ENCODE results near the gene TLX3. TPM values are rescaled to one million over a fixed set of nuclear protein-coding genes. Genes with fewer than 3 reads are reported as not detected.
A peak's percentile ranks its signal among the peaks of the same experiment; 100 is the strongest.

The TLX3 gene
- total and polyA plus RNA-seq, 5 experiments from 2014 or later: not detected

DNA sequence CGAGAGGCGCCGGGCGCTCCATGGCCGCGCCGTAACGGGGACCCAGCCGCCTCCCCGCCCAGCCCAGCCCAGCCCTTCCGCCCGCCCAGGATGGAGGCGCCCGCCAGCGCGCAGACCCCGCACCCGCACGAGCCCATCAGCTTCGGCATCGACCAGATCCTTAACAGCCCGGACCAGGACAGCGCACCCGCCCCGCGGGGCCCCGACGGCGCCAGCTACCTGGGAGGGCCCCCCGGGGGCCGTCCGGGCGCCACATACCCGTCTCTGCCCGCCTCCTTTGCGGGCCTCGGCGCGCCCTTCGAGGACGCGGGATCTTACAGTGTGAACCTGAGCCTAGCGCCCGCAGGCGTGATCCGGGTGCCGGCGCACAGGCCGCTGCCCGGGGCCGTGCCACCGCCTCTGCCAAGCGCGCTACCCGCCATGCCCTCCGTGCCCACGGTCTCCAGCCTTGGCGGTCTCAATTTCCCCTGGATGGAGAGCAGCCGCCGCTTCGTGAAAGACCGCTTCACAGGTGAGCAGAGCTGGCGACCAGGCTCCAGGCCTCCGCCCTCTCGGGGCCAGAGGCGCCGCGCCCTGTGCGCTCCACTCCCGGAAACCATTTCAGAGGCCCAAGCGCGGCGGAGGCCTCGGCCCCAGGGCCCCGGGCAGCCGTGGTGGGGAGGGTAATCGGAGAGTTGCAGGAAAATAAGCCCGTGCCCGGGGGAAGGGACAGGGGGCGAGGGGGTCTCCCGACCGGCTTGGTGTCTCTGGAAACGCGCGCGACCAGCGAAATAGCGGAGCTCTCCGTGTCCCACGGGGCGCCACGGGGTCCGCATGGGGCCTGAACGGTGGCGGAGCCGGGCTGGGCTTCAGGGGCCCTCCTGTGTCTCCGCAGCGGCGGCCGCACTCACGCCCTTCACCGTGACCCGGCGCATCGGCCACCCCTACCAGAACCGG, 496 bp downstream of the TLX3 start:
- Mint-ChIP-seq H3K27me3 (peaks cover 30 to 78% (median 61%) of the 10 kb centered on the region in 5 donors), H3K4me3 (peak overlapping the region in 2 of 10 donors; percentile 22 to 41), H3K27ac (no peak overlapping the region), H3K4me1 (peaks cover 13 to 47% (median 31%) of the 10 kb centered on the region in 4 donors), H3K36me3 (peaks cover 0 to 6% (median 5%) of the 10 kb centered on the region in 3 donors), H3K9me3 (peaks cover 0 to 6% (median 0%) of the 10 kb centered on the region in 9 donors)
- DNase-seq: no peak
- POLR2A ChIA-PET: no interaction called here
- no peak for ATAC-seq

DNA sequence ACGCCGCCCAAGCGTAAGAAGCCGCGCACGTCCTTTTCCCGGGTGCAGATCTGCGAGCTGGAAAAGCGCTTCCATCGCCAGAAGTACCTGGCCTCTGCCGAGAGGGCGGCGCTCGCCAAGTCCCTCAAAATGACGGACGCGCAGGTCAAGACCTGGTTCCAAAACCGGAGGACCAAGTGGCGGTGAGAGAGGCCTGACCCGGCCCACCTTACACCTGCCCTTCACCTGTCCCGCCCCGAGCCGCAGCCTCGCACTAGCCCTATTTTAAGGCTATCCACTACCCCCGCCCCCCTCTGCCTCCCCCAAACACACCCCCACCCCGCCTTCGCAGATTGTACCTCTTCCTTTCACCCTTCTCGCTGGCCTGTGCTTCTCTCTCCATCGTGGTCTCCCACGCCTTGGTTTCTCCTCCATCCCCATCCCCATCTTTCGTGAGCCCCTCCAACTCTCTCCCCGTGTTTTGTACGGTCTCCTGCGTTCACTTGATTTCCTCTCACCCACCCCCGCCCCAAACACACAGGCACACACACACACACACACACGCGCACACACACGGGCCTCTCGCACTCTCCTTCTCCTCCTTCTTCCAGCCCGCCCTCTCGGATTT, 1.3 kb downstream of the TLX3 start:
- DNase-seq: no peak

DNA sequence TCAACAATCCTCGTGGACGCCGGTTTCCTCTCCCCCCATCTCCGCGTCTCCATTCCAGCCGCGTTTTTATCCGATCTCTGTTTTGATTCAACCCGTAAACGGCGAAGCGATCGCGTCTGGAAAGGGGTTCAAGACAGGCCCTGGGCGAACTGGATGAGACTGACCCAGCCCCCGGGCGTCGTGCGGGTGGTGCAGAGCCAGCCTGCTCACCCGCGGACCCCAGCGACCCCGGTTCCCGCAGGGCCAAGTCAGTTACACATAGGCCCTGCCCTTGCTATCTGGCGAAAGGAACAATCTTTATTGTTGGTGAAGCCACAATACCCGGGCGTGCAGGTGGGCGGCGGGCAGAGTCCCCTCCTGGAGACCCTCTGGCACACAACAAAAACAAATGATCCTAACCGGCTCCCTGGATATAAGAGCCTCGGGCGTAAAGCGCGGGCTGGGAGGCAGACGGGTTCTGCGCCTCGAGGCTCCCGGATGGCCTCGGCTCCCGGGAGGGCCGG, 1.8 kb downstream of the TLX3 start:
- ATAC-seq (no peak), DNase-seq (no peak)
- peak overlapping the region in 6 of 10 donors; percentile 14 to 76 (median 46) for H3K4me3 Mint-ChIP-seq
- peaks cover 0 to 6% (median 0%) of the 10 kb centered on the region in 9 donors for H3K9me3 Mint-ChIP-seq
- peaks cover 13 to 48% (median 32%) of the 10 kb centered on the region in 4 donors for H3K4me1 Mint-ChIP-seq
- peaks cover 28 to 78% (median 53%) of the 10 kb centered on the region in 5 donors for H3K27me3 Mint-ChIP-seq
- POLR2A ChIA-PET: no interaction called here
- no peak overlapping the region for H3K27ac Mint-ChIP-seq
- H3K36me3 Mint-ChIP-seq: peaks cover 0 to 6% (median 5%) of the 10 kb centered on the region in 3 donors

More for the DNA sequence above, 1.3 kb downstream of the TLX3 start:
- Mint-ChIP-seq H3K4me3 (peak overlapping the region in 5 of 10 donors; percentile 33 to 76 (median 46)), H3K36me3 (peaks cover 0 to 6% (median 5%) of the 10 kb centered on the region in 3 donors), H3K4me1 (peaks cover 13 to 47% (median 31%) of the 10 kb centered on the region in 4 donors), H3K27me3 (peaks cover 30 to 78% (median 55%) of the 10 kb centered on the region in 5 donors), H3K27ac (peak overlapping the region in 1 of 10 donors; percentile 18), H3K9me3 (peaks cover 0 to 6% (median 0%) of the 10 kb centered on the region in 9 donors)
- ATAC-seq: no peak
- POLR2A ChIA-PET: no interaction called here

DNA sequence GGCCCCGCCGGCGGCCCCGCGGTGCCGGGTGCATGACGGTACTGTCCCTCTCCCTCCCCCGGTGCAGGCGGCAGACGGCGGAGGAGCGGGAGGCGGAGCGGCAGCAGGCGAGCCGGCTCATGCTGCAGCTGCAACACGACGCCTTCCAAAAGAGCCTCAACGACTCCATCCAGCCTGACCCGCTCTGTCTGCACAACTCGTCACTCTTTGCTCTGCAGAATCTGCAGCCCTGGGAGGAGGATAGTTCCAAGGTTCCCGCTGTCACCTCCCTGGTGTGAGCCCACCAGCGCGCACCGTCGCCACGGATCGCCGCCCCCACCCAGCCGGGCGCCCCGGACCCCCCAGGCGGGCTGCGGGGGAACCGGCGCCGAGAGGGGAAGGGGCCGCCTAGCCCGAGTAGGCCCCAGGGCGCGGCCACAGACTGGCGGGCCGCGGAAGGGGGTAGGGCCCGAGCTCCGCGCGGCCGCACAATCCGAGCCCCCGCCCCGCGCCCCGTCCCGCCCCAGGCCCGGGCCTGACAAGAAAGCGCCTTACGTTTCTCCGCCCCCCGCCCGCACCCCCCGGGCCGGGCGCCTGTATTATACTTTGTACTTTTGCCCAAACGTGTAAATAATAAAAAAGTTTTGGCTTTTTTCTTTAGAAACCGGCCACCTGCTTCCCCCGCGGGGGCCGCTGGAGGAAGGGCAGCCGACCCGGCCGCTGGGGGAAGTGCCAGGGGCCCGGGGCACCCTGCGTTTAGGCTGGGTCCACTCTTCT, 2.5 kb downstream of the TLX3 start:
- Mint-ChIP-seq H3K4me3 (peak overlapping the region in 4 of 10 donors; percentile 45 to 65 (median 60)), H3K36me3 (peaks cover 0 to 6% (median 5%) of the 10 kb centered on the region in 3 donors), H3K9me3 (peaks cover 0 to 6% (median 0%) of the 10 kb centered on the region in 9 donors), H3K27ac (no peak overlapping the region), H3K27me3 (peaks cover 25 to 78% (median 50%) of the 10 kb centered on the region in 5 donors), H3K4me1 (peaks cover 13 to 45% (median 33%) of the 10 kb centered on the region in 4 donors)
- POLR2A ChIA-PET: no interaction called here
- ATAC-seq (no peak), DNase-seq (no peak)

- peaks cover 28 to 80% (median 49%) of the 10 kb centered on the region in 5 donors for H3K27me3 Mint-ChIP-seq
- ATAC-seq (no peak), DNase-seq (no peak)
- POLR2A ChIA-PET: no interaction called here
- peaks cover 0 to 6% (median 6%) of the 10 kb centered on the region in 3 donors for H3K36me3 Mint-ChIP-seq
- H3K9me3 Mint-ChIP-seq: peaks cover 0 to 6% (median 0%) of the 10 kb centered on the region in 9 donors
- peaks cover 13 to 43% (median 35%) of the 10 kb centered on the region in 4 donors for H3K4me1 Mint-ChIP-seq
- peak overlapping the region; percentile 42 to 81 (median 72) for H3K4me3 Mint-ChIP-seq
- H3K27ac Mint-ChIP-seq: peak overlapping the region in 1 of 10 donors; percentile 15
Measured at GRCh38 chr5:171312129-171312974, 3.3 kb downstream of the TLX3 start.

DNA sequence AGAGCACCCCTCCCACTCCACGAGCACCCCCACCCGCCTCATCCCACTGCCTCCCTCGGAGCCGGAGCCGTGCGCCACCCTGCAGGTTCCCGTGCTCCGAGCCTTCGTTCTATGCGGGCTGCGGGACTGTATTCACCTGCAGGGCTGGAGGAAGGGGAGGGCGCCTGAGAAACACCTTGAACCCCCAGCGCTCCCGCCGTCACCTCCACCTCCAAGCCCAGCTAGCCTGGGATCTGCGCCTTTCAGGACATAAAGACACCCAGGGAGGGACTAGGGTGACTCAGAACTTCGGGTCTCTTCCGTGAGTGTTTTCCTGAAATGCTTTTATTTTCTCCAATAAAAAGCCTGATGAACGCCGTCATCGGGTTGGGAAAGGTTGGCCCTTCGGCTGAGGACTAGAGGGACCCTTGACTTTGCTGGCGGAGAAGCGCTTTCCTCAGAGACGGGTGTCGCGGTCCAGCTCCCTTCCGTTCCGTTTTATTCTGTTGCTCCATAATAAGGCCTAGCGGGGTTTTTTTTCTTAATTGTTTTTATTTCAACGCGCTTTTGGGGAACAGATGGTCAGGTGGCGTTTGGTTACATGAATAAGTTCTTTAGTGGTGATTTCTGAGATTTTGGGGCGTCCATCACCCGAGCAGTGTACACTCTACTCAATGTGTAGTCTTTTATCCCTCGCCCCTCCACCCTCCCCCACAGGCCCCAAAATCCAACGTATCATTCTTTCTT, 4.6 kb downstream of the TLX3 start:
- H3K9me3 Mint-ChIP-seq: peaks cover 0 to 6% (median 0%) of the 10 kb centered on the region in 9 donors

DNA sequence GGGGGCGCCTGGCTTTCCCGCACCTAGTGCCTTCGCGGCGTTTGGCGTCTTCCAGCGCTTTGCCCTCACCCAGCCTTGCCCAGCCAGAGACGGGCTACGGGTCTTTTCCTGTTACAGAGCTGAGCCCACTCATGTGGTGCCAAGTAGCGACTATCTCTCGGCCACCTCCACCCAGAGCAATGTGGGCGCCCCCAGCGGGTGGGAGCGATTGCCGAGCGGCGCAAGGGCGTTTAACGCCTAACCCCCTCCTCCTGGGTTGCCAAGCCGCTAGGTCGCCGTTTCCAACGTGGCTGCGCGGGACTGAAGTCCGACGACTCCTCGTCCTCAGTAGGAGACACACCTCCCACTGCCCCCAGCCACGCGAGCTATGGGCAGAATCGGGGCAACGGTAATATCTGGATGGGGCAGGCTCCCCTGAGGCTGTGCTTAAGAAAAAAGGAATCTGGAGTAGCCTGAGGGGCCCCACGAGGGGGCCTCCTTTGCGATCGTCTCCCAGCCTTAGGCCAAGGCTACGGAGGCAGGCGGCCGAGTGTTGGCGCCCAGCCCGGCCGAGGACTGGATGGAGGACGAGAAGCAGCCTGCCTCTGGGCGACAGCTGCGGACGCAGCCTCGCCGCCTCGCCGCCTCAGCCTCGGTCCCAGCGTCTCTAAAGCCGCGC, 5.8 kb downstream of the TLX3 start:
- POLR2A ChIA-PET: no interaction called here
- Mint-ChIP-seq H3K27ac (no peak overlapping the region), H3K27me3 (peaks cover 34 to 86% (median 55%) of the 10 kb centered on the region in 5 donors), H3K4me3 (peak overlapping the region in 1 of 10 donors; percentile 18), H3K4me1 (peaks cover 8 to 33% (median 27%) of the 10 kb centered on the region in 4 donors), H3K36me3 (peaks cover 2 to 8% (median 6%) of the 10 kb centered on the region in 3 donors), H3K9me3 (peaks cover 0 to 4% (median 0%) of the 10 kb centered on the region in 9 donors)
- no peak for ATAC-seq
- no peak for DNase-seq

More for the DNA sequence above, 4.6 kb downstream of the TLX3 start:
- ATAC-seq (no peak), DNase-seq (no peak)
- POLR2A ChIA-PET: no interaction called here
- Mint-ChIP-seq H3K4me3 (peak overlapping the region in 9 of 10 donors; percentile 28 to 76 (median 65)), H3K4me1 (peaks cover 8 to 36% (median 28%) of the 10 kb centered on the region in 4 donors), H3K27ac (peak overlapping the region in 1 of 10 donors; percentile 13), H3K27me3 (peaks cover 33 to 80% (median 53%) of the 10 kb centered on the region in 5 donors), H3K36me3 (peaks cover 2 to 8% (median 6%) of the 10 kb centered on the region in 3 donors)

- peaks cover 8 to 32% (median 26%) of the 10 kb centered on the region in 4 donors for H3K4me1 Mint-ChIP-seq
- no peak for DNase-seq
Measured at GRCh38 chr5:171315386-171315891, 6.4 kb downstream of the TLX3 start.

DNA sequence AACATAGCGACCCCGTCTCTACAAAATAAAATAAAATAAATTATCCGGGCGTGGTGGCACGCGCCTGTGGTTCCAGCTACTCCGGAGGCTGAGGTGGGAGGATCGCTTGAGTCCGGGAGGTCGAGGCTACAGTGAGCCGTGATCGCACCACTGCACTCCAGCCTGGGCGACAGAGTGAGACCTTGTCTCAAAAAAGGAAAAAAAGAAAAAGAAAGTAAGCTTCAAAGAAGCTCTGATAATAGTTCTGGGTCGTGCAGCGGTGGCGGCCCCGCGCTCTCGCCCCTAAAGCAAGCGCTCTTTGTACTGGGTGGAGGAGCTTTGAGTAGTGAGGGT, 6.8 kb downstream of the TLX3 start:
- peaks cover 2 to 8% (median 6%) of the 10 kb centered on the region in 3 donors for H3K36me3 Mint-ChIP-seq
- POLR2A ChIA-PET: no interaction called here
- DNase-seq (no peak), ATAC-seq (no peak)
- H3K4me3 Mint-ChIP-seq: peak overlapping the region in 5 of 10 donors; percentile 43 to 68 (median 58)
- H3K27me3 Mint-ChIP-seq: peaks cover 38 to 87% (median 57%) of the 10 kb centered on the region in 5 donors
- H3K27ac Mint-ChIP-seq: no peak overlapping the region
- H3K9me3 Mint-ChIP-seq: peaks cover 0 to 4% (median 0%) of the 10 kb centered on the region in 9 donors
- H3K4me1 Mint-ChIP-seq: peaks cover 5 to 28% (median 22%) of the 10 kb centered on the region in 4 donors

More at GRCh38 chr5:171315386-171315891, 6.4 kb downstream of the TLX3 start:
- Mint-ChIP-seq H3K27ac (no peak overlapping the region), H3K36me3 (peaks cover 2 to 8% (median 6%) of the 10 kb centered on the region in 3 donors), H3K9me3 (peaks cover 0 to 4% (median 0%) of the 10 kb centered on the region in 9 donors), H3K27me3 (peaks cover 38 to 87% (median 58%) of the 10 kb centered on the region in 5 donors), H3K4me3 (peak overlapping the region in 4 of 10 donors; percentile 51 to 68 (median 60))
- no peak for ATAC-seq
- POLR2A ChIA-PET: no interaction called here
